GM12872 (cell line): Measurements from ENCODE around the gene SCG5.

ENCODE experiments used
- TF ChIP-seq, protein P1 (sequence below): IDR thresholded peaks from 3 replicates; pipeline ENCODE4 v1.5.1; 2011; ENCODE audit warnings: low read depth, mild to moderate bottlenecking, low read length, moderate library complexity; ENCODE audit not compliant: insufficient read depth

The SCG5 gene

GRCh38 chr15:32723171-32723948, 81.8 kb downstream of the SCG5 start:
- TF ChIP-seq, protein P1, sequence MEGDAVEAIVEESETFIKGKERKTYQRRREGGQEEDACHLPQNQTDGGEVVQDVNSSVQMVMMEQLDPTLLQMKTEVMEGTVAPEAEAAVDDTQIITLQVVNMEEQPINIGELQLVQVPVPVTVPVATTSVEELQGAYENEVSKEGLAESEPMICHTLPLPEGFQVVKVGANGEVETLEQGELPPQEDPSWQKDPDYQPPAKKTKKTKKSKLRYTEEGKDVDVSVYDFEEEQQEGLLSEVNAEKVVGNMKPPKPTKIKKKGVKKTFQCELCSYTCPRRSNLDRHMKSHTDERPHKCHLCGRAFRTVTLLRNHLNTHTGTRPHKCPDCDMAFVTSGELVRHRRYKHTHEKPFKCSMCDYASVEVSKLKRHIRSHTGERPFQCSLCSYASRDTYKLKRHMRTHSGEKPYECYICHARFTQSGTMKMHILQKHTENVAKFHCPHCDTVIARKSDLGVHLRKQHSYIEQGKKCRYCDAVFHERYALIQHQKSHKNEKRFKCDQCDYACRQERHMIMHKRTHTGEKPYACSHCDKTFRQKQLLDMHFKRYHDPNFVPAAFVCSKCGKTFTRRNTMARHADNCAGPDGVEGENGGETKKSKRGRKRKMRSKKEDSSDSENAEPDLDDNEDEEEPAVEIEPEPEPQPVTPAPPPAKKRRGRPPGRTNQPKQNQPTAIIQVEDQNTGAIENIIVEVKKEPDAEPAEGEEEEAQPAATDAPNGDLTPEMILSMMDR: no peak

GRCh38 chr15:32729700-32730395, 88.3 kb downstream of the SCG5 start:
- TF ChIP-seq, protein P1: no peak

DNA sequence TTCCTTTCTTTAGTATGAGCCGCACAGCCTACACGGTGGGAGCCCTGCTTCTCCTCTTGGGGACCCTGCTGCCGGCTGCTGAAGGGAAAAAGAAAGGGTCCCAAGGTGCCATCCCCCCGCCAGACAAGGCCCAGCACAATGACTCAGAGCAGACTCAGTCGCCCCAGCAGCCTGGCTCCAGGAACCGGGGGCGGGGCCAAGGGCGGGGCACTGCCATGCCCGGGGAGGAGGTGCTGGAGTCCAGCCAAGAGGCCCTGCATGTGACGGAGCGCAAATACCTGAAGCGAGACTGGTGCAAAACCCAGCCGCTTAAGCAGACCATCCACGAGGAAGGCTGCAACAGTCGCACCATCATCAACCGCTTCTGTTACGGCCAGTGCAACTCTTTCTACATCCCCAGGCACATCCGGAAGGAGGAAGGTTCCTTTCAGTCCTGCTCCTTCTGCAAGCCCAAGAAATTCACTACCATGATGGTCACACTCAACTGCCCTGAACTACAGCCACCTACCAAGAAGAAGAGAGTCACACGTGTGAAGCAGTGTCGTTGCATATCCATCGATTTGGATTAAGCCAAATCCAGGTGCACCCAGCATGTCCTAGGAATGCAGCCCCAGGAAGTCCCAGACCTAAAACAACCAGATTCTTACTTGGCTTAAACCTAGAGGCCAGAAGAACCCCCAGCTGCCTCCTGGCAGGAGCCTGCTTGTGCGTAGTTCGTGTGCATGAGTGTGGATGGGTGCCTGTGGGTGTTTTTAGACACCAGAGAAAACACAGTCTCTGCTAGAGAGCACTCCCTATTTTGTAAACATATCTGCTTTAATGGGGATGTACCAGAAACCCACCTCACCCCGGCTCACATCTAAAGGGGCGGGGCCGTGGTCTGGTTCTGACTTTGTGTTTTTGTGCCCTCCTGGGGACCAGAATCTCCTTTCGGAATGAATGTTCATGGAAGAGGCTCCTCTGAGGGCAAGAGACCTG, 89.5 kb downstream of the SCG5 start:
- TF ChIP-seq, protein P1: no peak

- TF ChIP-seq, protein P1: no peak
Observed at GRCh38 chr15:32732574-32733157, 91.2 kb downstream of the SCG5 start.

GRCh38 chr15:32733281-32733680, 91.8 kb downstream of the SCG5 start:
- TF ChIP-seq, protein P1: no peak

DNA sequence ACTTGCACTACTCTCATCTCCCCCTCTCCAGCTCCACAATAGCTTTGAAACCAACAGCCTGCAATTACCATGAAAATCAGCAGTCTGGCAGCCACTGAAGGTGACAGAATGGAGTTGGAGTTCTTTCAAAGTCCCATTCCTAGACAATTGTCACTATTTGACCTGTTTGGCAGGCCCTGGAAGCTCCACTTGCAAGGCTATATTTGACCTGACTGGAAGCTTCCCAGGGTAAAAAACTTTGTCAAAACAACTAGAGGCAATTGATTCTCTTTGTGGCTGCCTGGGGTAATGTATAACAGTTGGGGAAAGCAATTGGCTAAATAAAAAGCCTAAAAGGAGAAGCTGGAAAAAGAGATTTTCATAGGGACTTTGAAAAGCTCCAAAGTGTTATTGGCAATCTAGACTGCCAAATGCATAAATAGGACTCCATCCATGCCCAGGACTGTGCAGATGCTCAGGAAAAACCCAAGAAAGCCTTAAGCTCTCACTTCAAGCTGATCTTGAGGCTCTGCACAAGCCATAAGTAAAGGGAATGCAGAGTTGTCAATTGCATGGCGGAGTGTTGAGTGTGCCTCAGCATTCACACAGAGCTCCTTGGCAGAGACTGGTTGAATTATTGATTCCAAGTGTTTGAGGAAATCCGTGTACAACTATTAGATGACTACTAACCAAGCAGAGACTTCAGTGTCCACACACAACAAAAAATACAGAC, 94.6 kb downstream of the SCG5 start:
- TF ChIP-seq, protein P1: no peak
